ENCODE data around the gene GTF2F2.

DNA sequence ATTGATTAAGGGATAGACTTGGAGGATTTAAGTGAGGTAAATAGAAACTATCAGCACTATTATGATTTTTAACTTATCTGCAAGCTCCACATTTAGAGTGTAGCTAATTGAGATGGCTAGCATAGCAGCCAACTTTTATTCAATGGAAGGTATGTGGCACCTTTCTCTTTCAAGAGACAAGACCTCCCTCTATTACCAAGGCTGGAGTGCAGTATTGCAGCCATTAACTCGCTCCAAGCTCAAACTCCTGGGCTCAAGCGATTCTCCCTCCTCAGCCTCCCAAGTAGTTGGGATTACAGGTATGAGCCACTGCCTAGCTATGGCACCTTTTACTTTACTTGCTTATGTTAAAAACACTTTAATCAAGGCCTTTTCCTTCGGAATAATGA lies 212.5 kb downstream of the GTF2F2 start:
- TF ChIP-seq GRHL2 (CRISPR knock-in tag; IDR thresholded peaks at IDR 0.05; ENCODE audit: insufficient replicate concordance, severe bottlenecking) (no peak), ZNF232 (CRISPR knock-in tag; IDR thresholded peaks at IDR 0.05) (no peak)
- TF ChIP-seq, protein P1, sequence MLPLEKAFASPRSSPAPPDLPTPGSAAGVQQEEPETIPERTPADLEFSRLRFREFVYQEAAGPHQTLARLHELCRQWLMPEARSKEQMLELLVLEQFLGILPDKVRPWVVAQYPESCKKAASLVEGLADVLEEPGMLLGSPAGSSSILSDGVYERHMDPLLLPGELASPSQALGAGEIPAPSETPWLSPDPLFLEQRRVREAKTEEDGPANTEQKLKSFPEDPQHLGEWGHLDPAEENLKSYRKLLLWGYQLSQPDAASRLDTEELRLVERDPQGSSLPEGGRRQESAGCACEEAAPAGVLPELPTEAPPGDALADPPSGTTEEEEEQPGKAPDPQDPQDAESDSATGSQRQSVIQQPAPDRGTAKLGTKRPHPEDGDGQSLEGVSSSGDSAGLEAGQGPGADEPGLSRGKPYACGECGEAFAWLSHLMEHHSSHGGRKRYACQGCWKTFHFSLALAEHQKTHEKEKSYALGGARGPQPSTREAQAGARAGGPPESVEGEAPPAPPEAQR (CRISPR knock-in tag; IDR thresholded peaks at IDR 0.05) = no peak

Data from WTC11 (cell line).